Ovary (tissue), 9 donors: ENCODE measurements around the gene SLFN14. TPM values are rescaled to one million over a fixed set of nuclear protein-coding genes. Genes with fewer than 3 reads are reported as not detected.

ENCODE experiments used
- DNase-seq, 5 donors: peaks; one replicate each; pipeline ENCODE4 v3.0.0-alpha.2; 2019 to 2020
- H3K27ac ChIP-seq, 2 donors: fragments of 200-600 bp; one replicate each; pipeline versions ENCODE4 v1.5.1 to v1.8.0; 2019 to 2022
- H3K27me3 ChIP-seq: fragments of 200-600 bp; one replicate; pipeline ENCODE4 v1.8.0; 2022
- H3K36me3 ChIP-seq: fragments of 200-600 bp; sonication (generic); one replicate; pipeline ENCODE4 v1.5.1; 2019
- H3K4me1 ChIP-seq: one replicate; pipeline ENCODE4 v1.8.1; 2013; ENCODE audit warnings: mild to moderate bottlenecking, moderate library complexity; ENCODE audit not compliant: insufficient read depth
- H3K4me3 ChIP-seq: fragments of 200-600 bp; sonication (generic); one replicate; pipeline ENCODE4 v1.5.1; 2017
- H3K9me3 ChIP-seq, 2 donors: fragments of 200-600 bp in 1 of 2; sonication (generic) in 1 of 2; one replicate each; pipeline versions ENCODE4 v1.5.1 to v1.8.1; 2013 to 2019; ENCODE audit warnings: mild to moderate bottlenecking in 1 of 2, moderate library complexity in 1 of 2
- CTCF ChIP-seq, 3 donors: fragments of 450-650 bp in 2 of 3; fragments of 200-600 bp in 1 of 3; IDR thresholded peaks; one replicate each; pipeline versions ENCODE4 v1.5.1 to v1.8.0; 2016 to 2022; ENCODE audit warnings: antibody characterized with exemption in 3 of 3, mild to moderate bottlenecking in 1 of 3
- EP300 ChIP-seq: sonication (generic); formaldehyde crosslinking; IDR thresholded peaks from one replicate; pipeline ENCODE4 v1.6.1; 2017; ENCODE audit warnings: antibody characterized with exemption
- POLR2A ChIP-seq: fragments of 450-650 bp; IDR thresholded peaks from one replicate; pipeline ENCODE4 v1.6.1; 2017; ENCODE audit warnings: antibody characterized with exemption, mild to moderate bottlenecking, moderate library complexity
- WGBS, 3 donors: extraction: QIAGEN DNeasy Blood & Tissue Kit in 1 of 3; methylation state at CpG; one replicate each; pipeline versions ENCODE4 v1.1.5 to v1.1.7; 2013 to 2017; 5-methylcytosine and 5-hydroxymethylcytosine counted together
- intact Hi-C, 4 donors: fragments of 100-400 bp; cut with DNase I; formaldehyde crosslinking; loops; one replicate each; pipeline versions ENCODE4 v1.11.0 to v1.15.1; 2022 to 2023
- polyA plus RNA-seq, 2 donors: library from polyadenylated mRNA; stranded (reverse); fragments of 200-250 nt in 1 of 2; fragments of 350-450 nt in 1 of 2; fragmentation: Illumina TruSeq in 1 of 2; extraction: RNeasy Lipid Tissue Mini Kit (QIAGEN cat#74804) in 1 of 2; gene quantifications; one replicate each; pipeline ENCODE4 v1.2.3, GENCODE V29; 2013 to 2014
- total RNA-seq, 7 donors: library from RNA; depleted of rRNA in 2 of 7; stranded (reverse); fragments of >200 nt in 2 of 7; fragmentation: NEBNext Ultra II Directional in 3 of 7; extraction: Animal tissue kit (Norgen Biotek cat#: 25700) in 3 of 7; gene quantifications; one replicate each; pipeline versions ENCODE4 v1.1.0 to v1.2.4, GENCODE V29; 2016 to 2023
- donor health status: DM: no; HTN: no; CAD: no; lungs with moderate emphysema.
- donor health status: DM: no; HTN: no; CAD: no.
- donor health status: Bipolar disorder and iron deficiency.
- donor health status: DM: yes; HTN: yes; CAD: no.
- donor health status: DM: no; HTN: no; CAD: no.
- donor health status: DM: yes; HTN: yes; CAD: no.

Gene SLFN14
- total and polyA plus RNA-seq, 9 donors: not detected

DNA sequence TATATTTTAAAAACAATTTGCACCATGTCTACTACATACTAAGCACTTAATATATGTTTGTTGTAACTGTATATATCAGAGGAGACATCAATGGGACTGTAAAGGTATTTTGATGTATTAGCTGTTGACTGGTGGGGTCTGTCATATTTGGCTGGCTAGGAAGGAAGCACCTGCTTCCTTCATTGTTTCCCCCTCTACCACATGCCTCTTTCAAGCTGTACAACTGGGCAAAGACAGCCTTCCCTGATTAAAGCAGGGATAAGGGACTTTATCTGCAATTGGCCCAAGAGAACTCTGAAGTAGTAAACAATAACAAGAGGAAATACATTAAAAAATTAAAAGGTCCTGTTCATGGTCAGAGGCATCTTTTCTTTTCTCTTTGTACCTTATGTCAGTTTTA lies 17.6 kb downstream of the SLFN14 start:
- H3K4me3 ChIP-seq: no peak overlapping the region
- H3K9me3 ChIP-seq: no peaks in the 10 kb centered on the region
- no peak for DNase-seq
- H3K36me3 ChIP-seq: no peaks in the 10 kb centered on the region
- H3K4me1 ChIP-seq: peaks cover 2% of the 10 kb centered on the region
- H3K27me3 ChIP-seq: no peaks in the 10 kb centered on the region
- H3K27ac ChIP-seq: no peak overlapping the region
- intact Hi-C loops: loop anchor here in 1 of 4 donors (10.0 kb wide), 1 partner anchor 202 kb away; no protein-coding TSS in a partner anchor
- TF ChIP-seq CTCF (IDR thresholded peaks at IDR 0.05) (no peak), EP300 (no peak), POLR2A (no peak)

DNA sequence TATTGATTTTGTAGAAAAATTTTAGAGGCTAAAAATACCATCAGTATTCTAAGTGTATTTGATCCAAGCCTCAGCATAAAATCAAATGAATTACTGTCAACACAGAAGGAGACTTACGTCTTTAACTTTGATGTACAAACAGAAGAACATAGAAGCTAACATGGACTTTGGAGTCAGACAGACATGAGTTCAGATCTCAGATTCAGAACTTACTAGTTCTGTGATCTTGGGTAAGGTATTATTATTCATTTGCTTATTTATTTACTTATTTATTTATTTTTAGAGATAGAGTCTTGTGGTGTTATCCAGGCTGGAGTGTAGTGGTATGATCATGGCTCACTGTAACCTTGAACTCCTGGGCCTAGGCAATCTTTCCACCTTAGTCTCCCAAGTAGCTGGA lies 19.2 kb downstream of the SLFN14 start:
- Histone ChIP-seq H3K27me3 (no peaks in the 10 kb centered on the region), H3K4me3 (peak overlapping the region; percentile 22), H3K9me3 (no peaks in the 10 kb centered on the region), H3K27ac (no peak overlapping the region), H3K36me3 (no peaks in the 10 kb centered on the region), H3K4me1 (peaks cover 2% of the 10 kb centered on the region)
- WGBS, 3 donors: 22 to 45% (median 28%) methylated on average over 1 of the region's 1 CpG
- intact Hi-C loops: loop anchor here in 1 of 4 donors (10.0 kb wide), 1 partner anchor 203 kb away; no protein-coding TSS in a partner anchor
- DNase-seq: no peak
- TF ChIP-seq CTCF (IDR thresholded peaks at IDR 0.05) (no peak), EP300 (no peak), POLR2A (no peak)

GRCh38 chr17:35540589-35541404 lies 19.8 kb downstream of the SLFN14 start:
- TF ChIP-seq EP300 (no peak), POLR2A (no peak), CTCF (IDR thresholded peaks at IDR 0.05) (no peak)
- Histone ChIP-seq H3K27me3 (no peaks in the 10 kb centered on the region), H3K36me3 (no peaks in the 10 kb centered on the region), H3K27ac (no peak overlapping the region), H3K4me3 (peak overlapping the region; percentile 22), H3K9me3 (no peaks in the 10 kb centered on the region), H3K4me1 (peaks cover 2% of the 10 kb centered on the region)
- intact Hi-C loops: loop anchor here in 1 of 4 donors (10.0 kb wide), 1 partner anchor 204 kb away; no protein-coding TSS in a partner anchor
- WGBS, 3 donors: 27 to 40% (median 30%) methylated on average over 8 of the region's 8 CpGs
- DNase-seq: peak in 1 of 5 donors; percentile 25

DNA sequence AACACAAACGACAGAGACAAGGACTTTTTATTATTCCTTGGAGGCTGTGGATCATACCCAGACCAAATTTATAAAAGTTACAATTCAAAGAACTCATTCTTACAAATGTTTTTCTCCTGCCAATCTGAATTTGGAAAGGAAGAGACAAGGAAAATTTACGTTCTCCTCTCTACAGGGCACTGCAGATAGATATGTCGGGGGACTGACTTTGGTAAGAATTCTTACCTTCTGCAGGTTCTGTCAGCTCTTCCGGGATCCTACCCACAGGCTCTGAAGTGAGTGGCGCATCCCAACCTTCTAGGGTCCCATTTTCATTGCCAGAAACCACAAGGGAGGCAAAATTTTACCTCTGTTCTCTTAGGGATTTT lies 21.0 kb downstream of the SLFN14 start:
- 44 to 48% (median 45%) methylated on average over 5 of the region's 5 CpGs for WGBS, 3 donors
- Histone ChIP-seq H3K4me1 (peaks cover 2% of the 10 kb centered on the region), H3K27me3 (no peaks in the 10 kb centered on the region), H3K9me3 (no peaks in the 10 kb centered on the region), H3K36me3 (no peaks in the 10 kb centered on the region), H3K27ac (no peak overlapping the region), H3K4me3 (no peak overlapping the region)
- TF ChIP-seq EP300: no peak
- intact Hi-C loops: loop anchor here (2.0 to 10.0 kb wide), 4 partner anchors 205 to 365 kb away; no protein-coding TSS in a partner anchor
- DNase-seq: no peak

DNA sequence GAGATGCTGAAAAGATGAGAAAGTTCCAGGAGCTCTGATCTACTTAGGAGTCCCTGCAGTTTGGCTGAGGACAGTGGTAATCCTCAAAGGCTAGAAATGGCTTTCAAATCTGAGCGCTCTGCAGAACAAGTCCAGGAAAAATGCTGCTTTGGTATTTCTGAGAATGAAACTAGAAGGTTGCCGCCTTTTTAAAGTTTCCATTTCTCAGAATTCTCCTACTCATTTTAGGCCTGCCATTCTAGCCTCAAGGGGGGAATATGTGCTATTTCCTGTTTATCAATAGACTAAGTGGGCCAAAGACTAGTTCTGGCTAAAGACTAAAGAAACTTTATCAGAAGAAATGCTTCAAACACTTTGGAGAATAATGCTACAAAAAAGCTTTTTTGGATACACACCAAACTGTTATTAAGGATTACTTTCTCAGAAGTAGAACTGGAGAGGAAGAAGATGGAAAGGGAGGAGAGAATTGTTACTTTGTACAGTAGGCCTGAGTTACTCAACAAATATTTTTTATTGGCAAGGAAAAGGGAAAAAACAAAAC lies 22.9 kb downstream of the SLFN14 start, which contains the start of gene SLFN12L:
SLFN12L (minus strand) TSS at position 78 of the 541 bp plus-strand sequence. CDS start 15,314 bp downstream, outside the sequence.
- Histone ChIP-seq H3K4me3 (no peak within 1 kb of the TSS), H3K9me3 (no peaks in the 10 kb centered on the region), H3K27me3 (no peaks in the 10 kb centered on the region), H3K4me1 (peaks cover 2% of the 10 kb centered on the region), H3K36me3 (no peaks in the 10 kb centered on the region), H3K27ac (peak within 1 kb of the TSS in 1 of 2 donors; percentile 48)
- intact Hi-C loops: loop anchor here in 3 of 4 donors (2.0 to 10.0 kb wide), 3 partner anchors 223 to 363 kb away; no protein-coding TSS in a partner anchor
- WGBS, 3 donors: 24 to 40% (median 31%) methylated on average over 2 of the region's 2 CpGs
- no peak for DNase-seq
- no peak for TF ChIP-seq EP300
- no peak for TF ChIP-seq POLR2A
- no peak for TF ChIP-seq CTCF (IDR thresholded peaks at IDR 0.05)
